ENCODE results near the gene THTPA.
A peak's percentile ranks its signal among the peaks of the same experiment; 100 is the strongest.

THTPA gene

GRCh38 chr14:23561259-23561658 lies 5.2 kb downstream of the THTPA start:
- no peak overlapping the region for H3K4me3 ChIP-seq (ENCODE audit: insufficient read depth, low read depth, low read length)
- 91 to 95% methylated on average over 2 of the region's 2 CpGs for WGBS, 2 experiments
- H3K36me3 ChIP-seq (ENCODE audit: control insufficient read depth, insufficient read depth, low read length): peaks cover 23% of the 10 kb centered on the region
- no peaks in the 10 kb centered on the region for H3K9me3 ChIP-seq (ENCODE audit: control insufficient read depth, low read length)
- no peaks in the 10 kb centered on the region for H3K27me3 ChIP-seq (ENCODE audit: control insufficient read depth, insufficient read depth, low read length, poor library complexity, severe bottlenecking)
- H3K27ac ChIP-seq (ENCODE audit: insufficient read depth, low read depth, low read length, poor library complexity, severe bottlenecking): no peak overlapping the region
- H3K4me1 ChIP-seq (ENCODE audit: control insufficient read depth, insufficient read depth, low read length): peaks cover 9% of the 10 kb centered on the region

GRCh38 chr14:23561873-23562821 lies 6.1 kb downstream of the THTPA start:
- Histone ChIP-seq H3K27me3 (ENCODE audit: control insufficient read depth, insufficient read depth, low read length, poor library complexity, severe bottlenecking) (no peaks in the 10 kb centered on the region), H3K9me3 (ENCODE audit: control insufficient read depth, low read length) (no peaks in the 10 kb centered on the region), H3K4me3 (ENCODE audit: insufficient read depth, low read depth, low read length) (no peak overlapping the region), H3K27ac (ENCODE audit: insufficient read depth, low read depth, low read length, poor library complexity, severe bottlenecking) (no peak overlapping the region), H3K36me3 (ENCODE audit: control insufficient read depth, insufficient read depth, low read length) (peaks cover 23% of the 10 kb centered on the region), H3K4me1 (ENCODE audit: control insufficient read depth, insufficient read depth, low read length) (peaks cover 8% of the 10 kb centered on the region)
- WGBS, 2 experiments: 96% methylated on average over 15 of the region's 15 CpGs

- Histone ChIP-seq H3K36me3 (ENCODE audit: control insufficient read depth, insufficient read depth, low read length) (peaks cover 23% of the 10 kb centered on the region), H3K4me1 (ENCODE audit: control insufficient read depth, insufficient read depth, low read length) (peaks cover 11% of the 10 kb centered on the region), H3K4me3 (ENCODE audit: insufficient read depth, low read depth, low read length) (no peak overlapping the region), H3K27ac (ENCODE audit: insufficient read depth, low read depth, low read length, poor library complexity, severe bottlenecking) (no peak overlapping the region), H3K9me3 (ENCODE audit: control insufficient read depth, low read length) (no peaks in the 10 kb centered on the region), H3K27me3 (ENCODE audit: control insufficient read depth, insufficient read depth, low read length, poor library complexity, severe bottlenecking) (no peaks in the 10 kb centered on the region)
- 95 to 96% methylated on average over 2 of the region's 2 CpGs for WGBS, 2 experiments
Observed at GRCh38 chr14:23562822-23563472, 6.9 kb downstream of the THTPA start.

GRCh38 chr14:23563473-23564180 lies 7.6 kb downstream of the THTPA start:
- Histone ChIP-seq H3K27me3 (ENCODE audit: control insufficient read depth, insufficient read depth, low read length, poor library complexity, severe bottlenecking) (no peaks in the 10 kb centered on the region), H3K4me1 (ENCODE audit: control insufficient read depth, insufficient read depth, low read length) (peaks cover 18% of the 10 kb centered on the region), H3K36me3 (ENCODE audit: control insufficient read depth, insufficient read depth, low read length) (peaks cover 23% of the 10 kb centered on the region), H3K4me3 (ENCODE audit: insufficient read depth, low read depth, low read length) (no peak overlapping the region), H3K27ac (ENCODE audit: insufficient read depth, low read depth, low read length, poor library complexity, severe bottlenecking) (no peak overlapping the region), H3K9me3 (ENCODE audit: control insufficient read depth, low read length) (no peaks in the 10 kb centered on the region)
- 94% methylated on average over 14 of the region's 14 CpGs for WGBS, 2 experiments

- Histone ChIP-seq H3K4me3 (ENCODE audit: insufficient read depth, low read depth, low read length) (no peak overlapping the region), H3K27me3 (ENCODE audit: control insufficient read depth, insufficient read depth, low read length, poor library complexity, severe bottlenecking) (no peaks in the 10 kb centered on the region), H3K27ac (ENCODE audit: insufficient read depth, low read depth, low read length, poor library complexity, severe bottlenecking) (no peak overlapping the region), H3K36me3 (ENCODE audit: control insufficient read depth, insufficient read depth, low read length) (peaks cover 23% of the 10 kb centered on the region), H3K9me3 (ENCODE audit: control insufficient read depth, low read length) (no peaks in the 10 kb centered on the region), H3K4me1 (ENCODE audit: control insufficient read depth, insufficient read depth, low read length) (peaks cover 24% of the 10 kb centered on the region)
- 92 to 94% methylated on average over 13 of the region's 13 CpGs for whole genome bisulfite sequencing, 2 experiments
Observed at GRCh38 chr14:23564181-23564812, 8.2 kb downstream of the THTPA start.

- WGBS, 2 experiments: 94 to 98% methylated on average over 6 to 7 of the region's 7 CpGs
- no peak overlapping the region for H3K27ac ChIP-seq (ENCODE audit: insufficient read depth, low read depth, low read length, poor library complexity, severe bottlenecking)
- no peaks in the 10 kb centered on the region for H3K9me3 ChIP-seq (ENCODE audit: control insufficient read depth, low read length)
- H3K36me3 ChIP-seq (ENCODE audit: control insufficient read depth, insufficient read depth, low read length): peaks cover 21% of the 10 kb centered on the region
- peaks cover 29% of the 10 kb centered on the region for H3K4me1 ChIP-seq (ENCODE audit: control insufficient read depth, insufficient read depth, low read length)
- no peak overlapping the region for H3K4me3 ChIP-seq (ENCODE audit: insufficient read depth, low read depth, low read length)
- no peaks in the 10 kb centered on the region for H3K27me3 ChIP-seq (ENCODE audit: control insufficient read depth, insufficient read depth, low read length, poor library complexity, severe bottlenecking)
Observed at GRCh38 chr14:23564876-23565275, 8.8 kb downstream of the THTPA start.

GRCh38 chr14:23565626-23566025 lies 9.6 kb downstream of the THTPA start:
- no peak overlapping the region for H3K27ac ChIP-seq (ENCODE audit: insufficient read depth, low read depth, low read length, poor library complexity, severe bottlenecking)
- H3K9me3 ChIP-seq (ENCODE audit: control insufficient read depth, low read length): no peaks in the 10 kb centered on the region
- H3K4me1 ChIP-seq (ENCODE audit: control insufficient read depth, insufficient read depth, low read length): peaks cover 29% of the 10 kb centered on the region
- 93% methylated on average over 11 of the region's 11 CpGs for WGBS, 2 experiments
- H3K4me3 ChIP-seq (ENCODE audit: insufficient read depth, low read depth, low read length): no peak overlapping the region
- peaks cover 17% of the 10 kb centered on the region for H3K36me3 ChIP-seq (ENCODE audit: control insufficient read depth, insufficient read depth, low read length)
- H3K27me3 ChIP-seq (ENCODE audit: control insufficient read depth, insufficient read depth, low read length, poor library complexity, severe bottlenecking): no peaks in the 10 kb centered on the region

GRCh38 chr14:23566112-23566777 lies 10.2 kb downstream of the THTPA start:
- Histone ChIP-seq H3K9me3 (ENCODE audit: control insufficient read depth, low read length) (no peaks in the 10 kb centered on the region), H3K4me1 (ENCODE audit: control insufficient read depth, insufficient read depth, low read length) (peaks cover 29% of the 10 kb centered on the region), H3K4me3 (ENCODE audit: insufficient read depth, low read depth, low read length) (peak overlapping the region; percentile 69), H3K36me3 (ENCODE audit: control insufficient read depth, insufficient read depth, low read length) (peaks cover 13% of the 10 kb centered on the region), H3K27me3 (ENCODE audit: control insufficient read depth, insufficient read depth, low read length, poor library complexity, severe bottlenecking) (no peaks in the 10 kb centered on the region), H3K27ac (ENCODE audit: insufficient read depth, low read depth, low read length, poor library complexity, severe bottlenecking) (no peak overlapping the region)
- WGBS, 2 experiments: 93 to 94% methylated on average over 10 of the region's 10 CpGs

- no peaks in the 10 kb centered on the region for H3K9me3 ChIP-seq (ENCODE audit: control insufficient read depth, low read length)
- H3K4me3 ChIP-seq (ENCODE audit: insufficient read depth, low read depth, low read length): peak overlapping the region; percentile 69
- no peaks in the 10 kb centered on the region for H3K27me3 ChIP-seq (ENCODE audit: control insufficient read depth, insufficient read depth, low read length, poor library complexity, severe bottlenecking)
- WGBS, 2 experiments: 23 to 29% methylated on average over 5 of the region's 5 CpGs
- H3K4me1 ChIP-seq (ENCODE audit: control insufficient read depth, insufficient read depth, low read length): peaks cover 29% of the 10 kb centered on the region
- no peak overlapping the region for H3K27ac ChIP-seq (ENCODE audit: insufficient read depth, low read depth, low read length, poor library complexity, severe bottlenecking)
- H3K36me3 ChIP-seq (ENCODE audit: control insufficient read depth, insufficient read depth, low read length): peaks cover 8% of the 10 kb centered on the region
Observed at GRCh38 chr14:23566778-23567185, 10.7 kb downstream of the THTPA start.
